ENCODE results near the gene TCTN1.
"Not testable (repeated sequence)": the region's sequence is repeated elsewhere in the genome, so short reads cannot be mapped to it uniquely, and the experiment has no call there.

TCTN1 gene

DNA sequence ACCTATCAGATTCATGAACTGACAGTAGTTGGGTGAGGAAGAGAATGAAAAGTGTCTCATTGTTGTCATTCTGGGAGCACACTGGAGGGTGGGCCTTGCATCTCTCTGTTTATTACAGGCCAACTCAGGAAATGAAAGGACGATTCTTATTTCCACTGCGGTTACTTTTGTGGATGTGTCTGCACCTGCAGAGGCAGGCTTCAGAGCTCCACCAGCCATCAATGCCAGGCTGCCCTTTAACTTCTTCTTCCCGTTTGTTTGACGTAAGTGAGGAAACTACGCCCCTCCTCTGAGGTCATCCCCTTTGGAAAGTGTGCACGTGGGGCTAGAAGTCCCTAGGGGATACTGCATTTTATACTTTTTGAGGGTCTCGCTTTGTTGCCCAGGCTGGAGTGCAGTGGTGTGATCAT, 33.7 kb downstream of the TCTN1 start:
- H3K27ac ChIP-seq = peak overlapping the region; percentile 45

DNA sequence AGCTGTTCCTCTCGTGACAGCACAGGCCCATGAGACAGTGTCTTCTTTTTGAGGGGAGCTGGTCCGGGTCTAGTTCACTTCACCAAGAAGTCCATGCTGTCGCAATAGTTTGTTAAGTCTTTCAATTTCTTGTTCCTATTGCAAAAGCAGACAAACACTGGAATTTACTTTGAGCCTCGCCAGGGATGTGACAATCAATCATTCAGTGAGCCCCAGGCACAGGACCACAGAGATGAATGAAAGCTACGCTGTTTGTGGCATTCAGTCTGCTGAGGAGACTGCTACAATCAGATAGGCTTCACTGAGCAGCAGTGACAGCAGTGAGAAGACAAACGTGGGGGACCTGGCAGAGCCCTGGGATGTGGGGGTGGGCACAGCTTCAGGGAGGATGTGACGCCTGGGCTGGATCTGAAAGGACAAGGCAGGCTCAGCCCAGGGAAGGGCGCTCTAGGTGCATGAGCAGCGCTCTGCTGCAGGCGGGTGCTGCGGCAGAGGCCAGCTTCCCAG, 35.5 kb downstream of the TCTN1 start:
- TF ChIP-seq, protein P1, sequence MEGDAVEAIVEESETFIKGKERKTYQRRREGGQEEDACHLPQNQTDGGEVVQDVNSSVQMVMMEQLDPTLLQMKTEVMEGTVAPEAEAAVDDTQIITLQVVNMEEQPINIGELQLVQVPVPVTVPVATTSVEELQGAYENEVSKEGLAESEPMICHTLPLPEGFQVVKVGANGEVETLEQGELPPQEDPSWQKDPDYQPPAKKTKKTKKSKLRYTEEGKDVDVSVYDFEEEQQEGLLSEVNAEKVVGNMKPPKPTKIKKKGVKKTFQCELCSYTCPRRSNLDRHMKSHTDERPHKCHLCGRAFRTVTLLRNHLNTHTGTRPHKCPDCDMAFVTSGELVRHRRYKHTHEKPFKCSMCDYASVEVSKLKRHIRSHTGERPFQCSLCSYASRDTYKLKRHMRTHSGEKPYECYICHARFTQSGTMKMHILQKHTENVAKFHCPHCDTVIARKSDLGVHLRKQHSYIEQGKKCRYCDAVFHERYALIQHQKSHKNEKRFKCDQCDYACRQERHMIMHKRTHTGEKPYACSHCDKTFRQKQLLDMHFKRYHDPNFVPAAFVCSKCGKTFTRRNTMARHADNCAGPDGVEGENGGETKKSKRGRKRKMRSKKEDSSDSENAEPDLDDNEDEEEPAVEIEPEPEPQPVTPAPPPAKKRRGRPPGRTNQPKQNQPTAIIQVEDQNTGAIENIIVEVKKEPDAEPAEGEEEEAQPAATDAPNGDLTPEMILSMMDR (IDR thresholded peaks at IDR 0.05) = no peak
- Histone ChIP-seq H3K27ac (no peak overlapping the region), H3K9me3 (no peaks in the 10 kb centered on the region), H3K4me3 (ENCODE audit: low read depth in 1 of 2, low read length in 1 of 2) (no peak overlapping the region), H3K27me3 (no peaks in the 10 kb centered on the region), H3K4me1 (ENCODE audit: control insufficient read depth in 1 of 2, insufficient read depth in 1 of 2, low read depth in 1 of 2, low read length in 1 of 2) (peaks cover 6 to 7% of the 10 kb centered on the region in 2 experiments), H3K36me3 (peaks cover 96% of the 10 kb centered on the region)

More for the DNA sequence above, 33.7 kb downstream of the TCTN1 start:
- TF ChIP-seq, protein P1 (IDR thresholded peaks at IDR 0.05) = no peak
- peaks cover 6 to 7% of the 10 kb centered on the region in 2 experiments for H3K4me1 ChIP-seq (ENCODE audit: control insufficient read depth in 1 of 2, insufficient read depth in 1 of 2, low read depth in 1 of 2, low read length in 1 of 2)
- H3K27me3 ChIP-seq = no peaks in the 10 kb centered on the region
- H3K36me3 ChIP-seq = peaks cover 78% of the 10 kb centered on the region
- no peaks in the 10 kb centered on the region for H3K9me3 ChIP-seq
- no peak overlapping the region for H3K4me3 ChIP-seq (ENCODE audit: low read depth in 1 of 2, low read length in 1 of 2)

DNA sequence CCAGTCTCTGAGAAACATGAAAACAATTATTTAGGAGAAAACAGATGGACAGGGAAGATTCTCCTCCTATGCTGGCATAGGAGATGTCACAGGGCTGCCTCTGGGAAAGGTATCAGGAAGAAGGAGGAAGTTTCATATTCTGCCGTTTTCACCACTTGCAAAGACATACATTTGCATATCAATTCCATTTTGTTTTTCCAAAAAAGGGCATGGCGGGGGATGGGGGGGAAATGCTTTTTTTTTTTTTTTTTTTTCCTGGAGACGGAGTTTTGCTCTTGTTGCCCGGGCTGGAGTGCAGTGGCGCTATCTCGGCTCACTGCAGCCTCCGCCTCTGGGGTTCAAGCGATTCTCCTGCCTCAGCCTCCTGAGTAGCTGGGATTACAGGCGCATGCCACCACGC, 40.3 kb downstream of the TCTN1 start:
- not testable (repeated sequence) for H3K27ac ChIP-seq; H3K9me3 ChIP-seq; H3K4me1 ChIP-seq (ENCODE audit: control insufficient read depth in 1 of 2, insufficient read depth in 1 of 2, low read depth in 1 of 2, low read length in 1 of 2); H3K27me3 ChIP-seq; H3K4me3 ChIP-seq (ENCODE audit: low read depth in 1 of 2, low read length in 1 of 2)
- H3K36me3 ChIP-seq = peaks cover 98% of the 10 kb centered on the region

DNA sequence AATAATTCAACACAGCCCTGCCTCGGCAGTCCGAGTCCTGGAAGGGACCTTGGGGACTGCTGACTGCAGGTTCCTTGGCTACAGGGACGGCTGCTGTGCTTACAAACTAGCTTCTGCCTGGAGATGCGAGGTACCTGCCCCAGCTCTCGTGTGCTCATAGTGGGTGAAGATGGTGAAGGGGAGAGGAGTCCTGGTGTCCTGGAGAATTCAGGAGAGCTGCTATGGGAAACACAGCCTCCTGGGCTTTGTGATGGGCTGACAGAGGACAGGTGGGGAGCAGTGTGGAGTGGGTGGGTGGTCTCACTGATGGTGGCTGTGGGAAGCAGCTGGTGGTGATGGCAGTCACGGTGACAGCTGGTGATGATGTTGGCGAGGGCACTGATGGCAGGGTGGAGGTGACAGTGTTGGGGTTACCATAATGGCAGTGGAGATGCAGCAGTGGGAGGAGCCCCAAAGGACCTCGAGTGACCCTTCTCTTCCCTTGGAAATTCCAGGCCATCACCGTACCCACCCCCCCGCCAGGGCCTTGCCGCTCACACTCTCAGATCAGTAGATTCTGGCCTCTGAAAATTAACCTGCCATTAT, 42.2 kb downstream of the TCTN1 start:
- Histone ChIP-seq H3K9me3 (no peaks in the 10 kb centered on the region), H3K4me3 (ENCODE audit: low read depth in 1 of 2, low read length in 1 of 2) (no peak overlapping the region), H3K27me3 (peaks cover 6% of the 10 kb centered on the region), H3K36me3 (peaks cover 98% of the 10 kb centered on the region), H3K27ac (no peak overlapping the region), H3K4me1 (ENCODE audit: control insufficient read depth in 1 of 2, insufficient read depth in 1 of 2, low read depth in 1 of 2, low read length in 1 of 2) (no peaks in the 10 kb centered on the region)
- TF ChIP-seq, protein P1 (IDR thresholded peaks at IDR 0.05) = no peak

DNA sequence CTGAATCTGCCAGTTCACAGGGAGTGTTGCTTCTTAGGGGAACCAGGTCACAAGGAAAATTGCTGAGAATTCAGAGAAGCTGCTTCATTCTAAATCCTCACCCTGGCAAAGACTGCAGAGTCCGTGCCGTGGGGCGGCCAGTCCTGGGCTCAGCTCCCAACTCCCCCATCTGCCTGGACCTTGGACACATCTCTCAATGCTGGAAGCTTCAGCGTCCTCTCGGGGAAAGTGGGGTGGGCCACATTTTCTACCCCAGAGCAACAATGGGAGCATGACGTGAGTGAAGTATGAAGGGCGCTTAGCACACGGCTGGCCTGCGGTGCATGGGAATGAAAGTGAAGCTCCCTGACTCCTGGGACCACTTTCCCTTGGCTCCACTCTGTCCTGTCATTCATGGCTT, 43.8 kb downstream of the TCTN1 start:
- H3K27ac ChIP-seq = no peak overlapping the region
- H3K4me1 ChIP-seq (ENCODE audit: control insufficient read depth in 1 of 2, insufficient read depth in 1 of 2, low read depth in 1 of 2, low read length in 1 of 2) = peaks cover 0 to 8% of the 10 kb centered on the region in 2 experiments
- H3K4me3 ChIP-seq (ENCODE audit: low read depth in 1 of 2, low read length in 1 of 2) = no peak overlapping the region
- TF ChIP-seq, protein P1 (IDR thresholded peaks at IDR 0.05) = no peak
- H3K36me3 ChIP-seq = peaks cover 84% of the 10 kb centered on the region
- no peaks in the 10 kb centered on the region for H3K9me3 ChIP-seq
- H3K27me3 ChIP-seq = peaks cover 20% of the 10 kb centered on the region

DNA sequence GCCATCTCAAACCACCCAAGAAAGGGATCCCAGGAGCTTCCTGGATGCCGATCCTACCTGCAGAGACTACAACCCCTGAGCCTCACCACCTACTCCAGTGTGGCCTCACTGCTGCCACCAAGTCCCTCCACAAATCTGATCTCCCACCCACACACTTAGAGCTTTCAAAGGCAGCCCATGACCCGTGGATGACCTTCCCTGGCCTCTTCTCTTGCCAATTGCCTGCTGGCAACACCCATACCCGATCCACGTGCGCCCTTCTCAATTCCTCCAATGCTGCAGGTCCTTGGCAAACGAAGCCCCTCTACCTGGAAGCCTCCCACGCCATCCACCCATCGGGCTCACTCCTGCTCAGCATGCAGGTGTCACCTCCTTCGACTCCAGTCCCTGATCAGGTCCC, 44.3 kb downstream of the TCTN1 start:
- Histone ChIP-seq H3K9me3 (no peaks in the 10 kb centered on the region), H3K27ac (no peak overlapping the region), H3K4me1 (ENCODE audit: control insufficient read depth in 1 of 2, insufficient read depth in 1 of 2, low read depth in 1 of 2, low read length in 1 of 2) (peaks cover 0 to 8% of the 10 kb centered on the region in 2 experiments), H3K27me3 (peaks cover 20% of the 10 kb centered on the region), H3K36me3 (peaks cover 79% of the 10 kb centered on the region), H3K4me3 (ENCODE audit: low read depth in 1 of 2, low read length in 1 of 2) (no peak overlapping the region)
- TF ChIP-seq, protein P1 (IDR thresholded peaks at IDR 0.05) = no peak
